CD14-positive monocyte (primary cell): Measurements from ENCODE around the gene NFE2L2. TPM values are rescaled to one million over a fixed set of nuclear protein-coding genes. Genes with fewer than 3 reads are reported as not detected.
A peak's percentile ranks its signal among the peaks of the same experiment; 100 is the strongest.

Experiments used
- DNase-seq, 3 donors: peaks; one replicate each; pipeline ENCODE4 v3.0.0-alpha.2; 2011 to 2022
- H2AFZ ChIP-seq: 2 replicates; pipeline ENCODE4 v1.6.0; 2012; ENCODE audit warnings: mild to moderate bottlenecking, low read depth, low read length, inconsistent platforms; ENCODE audit not compliant: insufficient read depth, poor library complexity, severe bottlenecking
- H3K27ac ChIP-seq, 2 donors: 1 replicate in 1 of 2; 2 replicates in 1 of 2; pipeline ENCODE4 v1.5.1; 2012 to 2013; ENCODE audit warnings: low read length in 2 of 2, control low read depth in 1 of 2, inconsistent platforms in 1 of 2, low read depth in 1 of 2, mild to moderate bottlenecking in 1 of 2
- H3K27me3 ChIP-seq, 2 donors: one replicate each; pipeline versions ENCODE4 v1.6.0 to v1.6.1; 2011 to 2013; ENCODE audit warnings: low read length in 2 of 2; ENCODE audit not compliant: control insufficient read depth in 2 of 2, insufficient read depth in 2 of 2
- H3K36me3 ChIP-seq, 2 donors: replicated peaks in 1 of 2; 1 replicate in 1 of 2; 2 replicates in 1 of 2; pipeline versions ENCODE4 v1.5.1 to v1.6.1; 2012 to 2013; ENCODE audit warnings: low read length in 2 of 2, control low read depth in 1 of 2, inconsistent platforms in 1 of 2, mild to moderate bottlenecking in 1 of 2; ENCODE audit not compliant: insufficient read depth in 2 of 2, control insufficient read depth in 1 of 2
- H3K4me1 ChIP-seq, 2 donors: 1 replicate in 1 of 2; 2 replicates in 1 of 2; pipeline versions ENCODE4 v1.5.1 to v1.6.1; 2012 to 2013; ENCODE audit warnings: low read length in 2 of 2, control low read depth in 1 of 2, inconsistent platforms in 1 of 2, mild to moderate bottlenecking in 1 of 2, moderate library complexity in 1 of 2; ENCODE audit not compliant: insufficient read depth in 2 of 2, control insufficient read depth in 1 of 2
- H3K4me2 ChIP-seq: replicated peaks from 2 replicates; pipeline ENCODE3; 2012; ENCODE audit warnings: low read length, moderate library complexity, mild to moderate bottlenecking; ENCODE audit not compliant: poor library complexity, severe bottlenecking; ENCODE audit errors: extremely low read depth
- H3K4me3 ChIP-seq, 3 experiments: fragments of 200-600 bp in 1 of 3; sonication (generic) in 1 of 3; replicated peaks in 1 of 3; 1 replicate in 2 of 3; 2 replicates in 1 of 3; pipeline ENCODE4 v1.5.1; 2011 to 2013; ENCODE audit warnings: low read length in 3 of 3, mild to moderate bottlenecking in 3 of 3, control low read depth in 2 of 3, low read depth in 2 of 3, inconsistent platforms in 1 of 3, moderate library complexity in 1 of 3
- H3K79me2 ChIP-seq: 2 replicates; pipeline ENCODE4 v1.6.0; 2012; ENCODE audit warnings: mild to moderate bottlenecking, control low read depth, inconsistent platforms, low read length, moderate library complexity; ENCODE audit not compliant: insufficient read depth
- H3K9ac ChIP-seq: 2 replicates; pipeline ENCODE4 v1.6.0; 2017; ENCODE audit warnings: low read length, mild to moderate bottlenecking; ENCODE audit not compliant: insufficient read depth, poor library complexity, severe bottlenecking
- H3K9me3 ChIP-seq, 2 donors: replicated peaks in 1 of 2; 1 replicate in 1 of 2; 2 replicates in 1 of 2; pipeline versions ENCODE4 v1.5.1 to v1.6.1; 2012 to 2013; ENCODE audit warnings: low read length in 2 of 2, control low read depth in 1 of 2; ENCODE audit not compliant: control insufficient read depth in 1 of 2, insufficient read depth in 1 of 2
- H4K20me1 ChIP-seq: 2 replicates; pipeline ENCODE4 v1.6.0; 2012; ENCODE audit warnings: mild to moderate bottlenecking, low read length, control low read depth, moderate library complexity; ENCODE audit not compliant: insufficient read depth
- H3K27ac Mint-ChIP-seq, 7 donors: one replicate each; pipeline ENCODE4 v1.8.0; 2020; ENCODE audit warnings: mild to moderate bottlenecking in 7 of 7, mixed read lengths in 7 of 7, moderate library complexity in 6 of 7, inconsistent platforms in 2 of 7
- H3K27me3 Mint-ChIP-seq, 3 donors: one replicate each; pipeline ENCODE4 v1.8.0; 2021 to 2022; ENCODE audit warnings: low read depth in 3 of 3, mild to moderate bottlenecking in 3 of 3, mixed read lengths in 3 of 3, moderate library complexity in 3 of 3, inconsistent platforms in 1 of 3
- H3K36me3 Mint-ChIP-seq, 2 donors: one replicate each; pipeline ENCODE4 v1.8.0; 2020; ENCODE audit warnings: mixed read lengths in 2 of 2, inconsistent platforms in 1 of 2, mild to moderate bottlenecking in 1 of 2
- H3K4me1 Mint-ChIP-seq: one replicate; pipeline ENCODE4 v1.8.0; 2020; ENCODE audit warnings: mild to moderate bottlenecking, mixed read lengths
- H3K4me3 Mint-ChIP-seq, 2 donors: one replicate each; pipeline ENCODE4 v1.8.0; 2020; ENCODE audit warnings: mild to moderate bottlenecking in 2 of 2, mixed read lengths in 2 of 2, moderate library complexity in 1 of 2
- H3K9me3 Mint-ChIP-seq, 7 donors: one replicate each; pipeline ENCODE4 v1.8.0; 2020 to 2022; ENCODE audit warnings: mixed read lengths in 7 of 7, mild to moderate bottlenecking in 6 of 7, moderate library complexity in 6 of 7, inconsistent platforms in 2 of 7
- WGBS: methylation state at CpG from one replicate; pipeline ENCODE4 v1.1.5; 2013; ENCODE audit warnings: missing lambda C conversion rate; ENCODE audit not compliant: insufficient coverage; 5-methylcytosine and 5-hydroxymethylcytosine counted together
- intact Hi-C, 2 donors: fragments of 100-400 bp; cut with micrococcal nuclease; formaldehyde crosslinking; loops; one replicate each; pipeline versions ENCODE4 v1.15.0 to v1.15.1; 2023
- polyA plus RNA-seq, 3 donors: library from polyadenylated mRNA; depleted of rRNA in 1 of 3; unstranded in 2 of 3; stranded (reverse) in 1 of 3; fragments of 300-500 nt in 2 of 3; fragments of >200 nt in 1 of 3; fragmentation: Illumina TruSeq in 2 of 3; gene quantifications; 1 replicate in 2 of 3; 2 replicates in 1 of 3; pipeline ENCODE4 v1.2.3, GENCODE V29; 2012 to 2021
- TF ChIP-seq, protein P1 (sequence below): fragments of 200-600 bp; IDR thresholded peaks from one replicate; pipeline ENCODE4 v1.8.0; 2022; ENCODE audit warnings: antibody characterized with exemption, mild to moderate bottlenecking

NFE2L2 gene
- polyA plus RNA-seq, 3 donors: 38.7 to 51.6 (median 46.6) TPM

DNA sequence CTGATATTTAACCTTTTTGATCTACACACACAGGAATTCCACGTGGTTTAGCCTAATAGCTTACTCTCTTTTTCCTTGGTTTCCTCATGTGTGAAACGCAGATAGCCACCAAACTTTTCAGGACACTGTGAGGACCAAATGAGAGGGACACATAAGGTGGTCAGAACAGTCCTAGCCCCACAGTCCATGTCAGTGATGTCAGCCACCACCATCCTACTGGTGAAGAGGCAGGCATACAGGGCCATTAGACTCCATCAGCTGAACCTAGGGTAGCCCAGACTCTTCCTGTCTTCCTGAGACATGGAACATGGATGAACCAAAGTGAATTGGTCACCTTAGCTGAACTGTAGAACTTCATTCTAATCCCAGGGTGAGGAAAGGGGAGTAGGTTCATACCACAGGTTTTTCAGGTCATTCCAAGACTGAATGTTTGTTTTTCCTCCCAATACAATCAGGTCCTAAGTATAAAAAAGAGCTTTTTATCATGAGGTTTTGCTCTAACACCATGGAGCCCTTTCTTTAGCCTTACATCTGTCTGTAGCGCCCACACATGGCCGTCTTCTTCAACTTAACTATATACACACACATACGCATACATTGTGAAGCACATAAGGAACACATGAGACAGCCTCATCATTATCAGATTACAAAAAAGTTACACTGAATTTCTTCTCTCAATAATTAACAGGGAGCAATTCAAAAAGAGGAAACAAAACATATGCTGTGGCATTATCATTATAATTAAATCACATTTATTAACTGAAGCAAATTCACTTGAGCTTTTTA lies 18.5 kb upstream of the NFE2L2 start:
- no peak overlapping the region for H2AFZ ChIP-seq
- Mint-ChIP-seq H3K27me3 (peaks cover 0 to 2% (median 0%) of the 10 kb centered on the region in 3 donors), H3K27ac (peak overlapping the region in 3 of 7 donors; percentile 15 to 84 (median 27)), H3K9me3 (peaks cover 0 to 3% (median 0%) of the 10 kb centered on the region in 7 donors), H3K4me3 (no peak overlapping the region), H3K4me1 (peaks cover 35% of the 10 kb centered on the region), H3K36me3 (peaks cover 6 to 22% of the 10 kb centered on the region in 2 donors)
- H3K79me2 ChIP-seq: no peaks in the 10 kb centered on the region
- WGBS: 87% methylated on average over 4 of the region's 5 CpGs
- no peak overlapping the region for H3K4me2 ChIP-seq
- no peak overlapping the region for H3K4me3 ChIP-seq
- no peaks in the 10 kb centered on the region for H3K27me3 ChIP-seq
- DNase-seq: peak in 1 of 3 donors; percentile 18
- no peak overlapping the region for H3K27ac ChIP-seq
- TF ChIP-seq, protein P1, sequence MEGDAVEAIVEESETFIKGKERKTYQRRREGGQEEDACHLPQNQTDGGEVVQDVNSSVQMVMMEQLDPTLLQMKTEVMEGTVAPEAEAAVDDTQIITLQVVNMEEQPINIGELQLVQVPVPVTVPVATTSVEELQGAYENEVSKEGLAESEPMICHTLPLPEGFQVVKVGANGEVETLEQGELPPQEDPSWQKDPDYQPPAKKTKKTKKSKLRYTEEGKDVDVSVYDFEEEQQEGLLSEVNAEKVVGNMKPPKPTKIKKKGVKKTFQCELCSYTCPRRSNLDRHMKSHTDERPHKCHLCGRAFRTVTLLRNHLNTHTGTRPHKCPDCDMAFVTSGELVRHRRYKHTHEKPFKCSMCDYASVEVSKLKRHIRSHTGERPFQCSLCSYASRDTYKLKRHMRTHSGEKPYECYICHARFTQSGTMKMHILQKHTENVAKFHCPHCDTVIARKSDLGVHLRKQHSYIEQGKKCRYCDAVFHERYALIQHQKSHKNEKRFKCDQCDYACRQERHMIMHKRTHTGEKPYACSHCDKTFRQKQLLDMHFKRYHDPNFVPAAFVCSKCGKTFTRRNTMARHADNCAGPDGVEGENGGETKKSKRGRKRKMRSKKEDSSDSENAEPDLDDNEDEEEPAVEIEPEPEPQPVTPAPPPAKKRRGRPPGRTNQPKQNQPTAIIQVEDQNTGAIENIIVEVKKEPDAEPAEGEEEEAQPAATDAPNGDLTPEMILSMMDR: no peak
- no peak overlapping the region for H3K9ac ChIP-seq
- intact Hi-C loops: no loop called here
- H3K9me3 ChIP-seq: no peaks in the 10 kb centered on the region
- H3K4me1 ChIP-seq: peaks cover 20 to 31% of the 10 kb centered on the region in 2 donors
- H4K20me1 ChIP-seq: no peaks in the 10 kb centered on the region
- no peaks in the 10 kb centered on the region for H3K36me3 ChIP-seq

DNA sequence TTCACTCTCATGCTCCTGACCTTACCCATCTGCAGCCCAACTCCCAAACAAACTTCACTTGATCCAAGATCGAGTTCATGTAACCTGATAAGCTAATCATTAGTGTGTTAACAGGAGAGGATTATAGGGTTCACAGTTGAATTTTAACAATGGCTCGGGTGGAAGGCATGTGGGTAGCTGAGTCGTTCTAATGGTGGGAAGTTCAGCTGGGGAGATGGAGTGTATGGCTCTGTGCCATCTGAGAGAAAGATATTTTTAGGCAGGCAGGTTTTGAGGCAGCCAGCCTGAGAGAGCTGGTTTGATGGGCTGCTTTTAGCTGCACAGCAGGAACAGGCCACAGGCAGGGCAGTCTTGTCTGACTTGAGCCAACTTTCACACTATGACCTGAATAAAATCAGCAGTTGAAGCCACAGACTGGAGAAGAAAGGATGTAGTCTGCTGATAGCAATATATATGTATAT lies 17.7 kb upstream of the NFE2L2 start:
- peak overlapping the region in 2 of 7 donors; percentile 63 to 74 for H3K27ac Mint-ChIP-seq
- H3K36me3 Mint-ChIP-seq: peaks cover 6 to 18% of the 10 kb centered on the region in 2 donors
- peaks cover 0 to 3% (median 0%) of the 10 kb centered on the region in 7 donors for H3K9me3 Mint-ChIP-seq
- TF ChIP-seq, protein P1: no peak
- Histone ChIP-seq H3K4me1 (peaks cover 20 to 31% of the 10 kb centered on the region in 2 donors), H3K27me3 (no peaks in the 10 kb centered on the region), H4K20me1 (no peaks in the 10 kb centered on the region), H3K27ac (no peak overlapping the region), H3K4me2 (no peak overlapping the region), H3K79me2 (no peaks in the 10 kb centered on the region), H3K9ac (no peak overlapping the region), H3K36me3 (no peaks in the 10 kb centered on the region), H3K4me3 (no peak overlapping the region), H3K9me3 (no peaks in the 10 kb centered on the region), H2AFZ (no peak overlapping the region)
- peaks cover 35% of the 10 kb centered on the region for H3K4me1 Mint-ChIP-seq
- peaks cover 0 to 2% (median 0%) of the 10 kb centered on the region in 3 donors for H3K27me3 Mint-ChIP-seq
- no peak for DNase-seq
- intact Hi-C loops: no loop called here
- 33% methylated on average over 2 of the region's 3 CpGs for WGBS
- no peak overlapping the region for H3K4me3 Mint-ChIP-seq
